Stimulated activated CD8-positive, alpha-beta memory T cell treated with anti-CD3 and anti-CD28 coated beads, Interleukin-7, amount 100 ng/mL, for 1 hour (primary cell): ENCODE results near the gene ELOA.
"Not testable (repeated sequence)": the region's sequence is repeated elsewhere in the genome, so short reads cannot be mapped to it uniquely, and the experiment has no call there.

ENCODE experiments used
- DNase-seq, 2 donors: peaks; one replicate each; pipeline ENCODE4 v3.0.0-alpha.2; 2020; ENCODE audit warnings: low read depth in 2 of 2

ELOA gene

GRCh38 chr1:23783141-23783540 lies 39.9 kb downstream of the ELOA start:
- not testable (repeated sequence) for DNase-seq

- no peak for DNase-seq
Observed at GRCh38 chr1:23784846-23785245, 41.6 kb downstream of the ELOA start.

GRCh38 chr1:23787701-23788100 lies 44.4 kb downstream of the ELOA start:
- no peak for DNase-seq

- DNase-seq, result no peak
Observed at GRCh38 chr1:23788695-23789094, 45.4 kb downstream of the ELOA start.

- DNase-seq, result peak; percentile 66 to 72
Observed at GRCh38 chr1:23790696-23791515, 47.6 kb downstream of the ELOA start, which contains the start of gene LYPLA2. Gene LYPLA2, plus strand, starts transcription at chr1:23791145. Its CDS starts 1,538 bp downstream, at chr1:23792683.

GRCh38 chr1:23791516-23792047 lies 48.3 kb downstream of the ELOA start:
- no peak for DNase-seq

GRCh38 chr1:23792151-23792945 lies 49.1 kb downstream of the ELOA start:
- DNase-seq, result no peak

- no peak for DNase-seq
Observed at GRCh38 chr1:23793018-23793781, 49.9 kb downstream of the ELOA start.

GRCh38 chr1:23793861-23794731 lies 50.8 kb downstream of the ELOA start:
- DNase-seq, result no peak

GRCh38 chr1:23794732-23795182 lies 51.5 kb downstream of the ELOA start:
- not testable (repeated sequence) for DNase-seq

- no peak for DNase-seq
Observed at GRCh38 chr1:23795676-23796465, 52.6 kb downstream of the ELOA start.

- DNase-seq, result no peak
Observed at GRCh38 chr1:23796466-23797271, 53.4 kb downstream of the ELOA start.

GRCh38 chr1:23797478-23798448 lies 54.5 kb downstream of the ELOA start:
- no peak for DNase-seq

GRCh38 chr1:23798662-23799142 lies 55.4 kb downstream of the ELOA start:
- no peak for DNase-seq

GRCh38 chr1:23799255-23799569 lies 55.9 kb downstream of the ELOA start:
- DNase-seq, result no peak

- no peak for DNase-seq
Observed at GRCh38 chr1:23799570-23800399, 56.5 kb downstream of the ELOA start.
